Skeletal muscle tissue (tissue), 4 donors: ENCODE results near the gene MPIG6B. TPM values are rescaled to one million over a fixed set of nuclear protein-coding genes. Genes with fewer than 3 reads are reported as not detected.

ENCODE experiments used
- H3K27ac ChIP-seq: one replicate; pipeline ENCODE4 v1.7.0; 2013; ENCODE audit warnings: mild to moderate bottlenecking, low read depth, low read length, inconsistent platforms
- H3K27me3 ChIP-seq, 3 donors: one replicate each; pipeline ENCODE4 v1.7.0; 2013; ENCODE audit warnings: low read length in 3 of 3; ENCODE audit not compliant: control insufficient read depth in 3 of 3, insufficient read depth in 3 of 3
- H3K36me3 ChIP-seq, 3 donors: one replicate each; pipeline ENCODE4 v1.7.0; 2013; ENCODE audit warnings: low read length in 3 of 3; ENCODE audit not compliant: control insufficient read depth in 3 of 3, insufficient read depth in 3 of 3
- H3K4me1 ChIP-seq, 3 donors: one replicate each; pipeline ENCODE4 v1.7.0; 2013; ENCODE audit warnings: low read length in 3 of 3, mild to moderate bottlenecking in 3 of 3; ENCODE audit not compliant: control insufficient read depth in 3 of 3, insufficient read depth in 3 of 3
- H3K4me3 ChIP-seq, 3 donors: one replicate each; pipeline ENCODE4 v1.7.0; 2013; ENCODE audit warnings: low read length in 3 of 3
- H3K9ac ChIP-seq, 3 donors: one replicate each; pipeline ENCODE4 v1.7.0; 2013; ENCODE audit warnings: low read length in 3 of 3, mild to moderate bottlenecking in 3 of 3, moderate library complexity in 2 of 3, low read depth in 1 of 3
- H3K9me3 ChIP-seq, 3 donors: one replicate each; pipeline ENCODE4 v1.7.0; 2013; ENCODE audit warnings: low read length in 3 of 3; ENCODE audit not compliant: control insufficient read depth in 3 of 3
- total RNA-seq: library from RNA; depleted of rRNA; stranded (reverse); fragments of >200 nt; gene quantifications from one replicate; pipeline ENCODE4 v1.2.3, GENCODE V29; 2014
- donor health status: Osteomylitis.

The MPIG6B gene, protein sequence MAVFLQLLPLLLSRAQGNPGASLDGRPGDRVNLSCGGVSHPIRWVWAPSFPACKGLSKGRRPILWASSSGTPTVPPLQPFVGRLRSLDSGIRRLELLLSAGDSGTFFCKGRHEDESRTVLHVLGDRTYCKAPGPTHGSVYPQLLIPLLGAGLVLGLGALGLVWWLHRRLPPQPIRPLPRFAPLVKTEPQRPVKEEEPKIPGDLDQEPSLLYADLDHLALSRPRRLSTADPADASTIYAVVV
- 0.52 TPM for total RNA-seq

DNA sequence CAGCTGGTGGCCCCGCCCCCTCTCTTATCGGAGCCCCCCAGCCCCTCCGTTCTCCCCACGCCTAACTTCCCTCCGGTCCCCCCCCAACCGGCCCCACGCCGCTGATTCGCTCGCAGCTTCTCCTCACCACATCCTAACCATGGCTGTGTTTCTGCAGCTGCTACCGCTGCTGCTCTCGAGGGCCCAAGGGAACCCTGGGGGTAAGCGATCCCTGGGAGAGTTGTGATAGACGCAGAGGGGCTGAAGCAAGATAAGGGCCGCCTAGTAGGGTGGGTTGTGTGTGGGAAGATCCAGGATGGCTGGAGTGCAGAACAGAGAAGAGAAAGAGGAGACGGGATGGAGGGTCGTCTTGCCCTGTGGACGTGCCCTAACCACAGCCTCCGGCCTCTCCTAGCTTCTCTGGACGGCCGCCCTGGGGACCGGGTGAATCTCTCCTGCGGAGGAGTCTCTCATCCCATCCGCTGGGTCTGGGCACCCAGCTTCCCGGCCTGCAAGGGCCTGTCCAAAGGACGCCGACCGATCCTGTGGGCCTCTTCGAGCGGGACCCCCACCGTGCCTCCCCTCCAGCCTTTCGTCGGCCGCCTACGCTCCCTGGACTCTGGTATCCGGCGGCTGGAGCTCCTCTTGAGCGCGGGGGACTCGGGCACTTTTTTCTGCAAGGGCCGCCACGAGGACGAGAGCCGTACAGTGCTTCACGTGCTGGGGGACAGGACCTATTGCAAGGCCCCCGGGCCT is at the start of gene MPIG6B:
Gene MPIG6B, plus strand, starts transcription at position 129 of the 735 bp plus-strand sequence. Its CDS starts 11 bp downstream, at position 140.
- Histone ChIP-seq H3K36me3 (peaks cover 9 to 15% (median 10%) of the 10 kb centered on the region in 3 donors), H3K9ac (no peak within 1 kb of the TSS), H3K27me3 (no peaks in the 10 kb centered on the region), H3K9me3 (no peaks in the 10 kb centered on the region), H3K4me1 (peaks cover under 1 to 4% (median 4%) of the 10 kb centered on the region in 3 donors), H3K27ac (no peak within 1 kb of the TSS), H3K4me3 (no peak within 1 kb of the TSS)

DNA sequence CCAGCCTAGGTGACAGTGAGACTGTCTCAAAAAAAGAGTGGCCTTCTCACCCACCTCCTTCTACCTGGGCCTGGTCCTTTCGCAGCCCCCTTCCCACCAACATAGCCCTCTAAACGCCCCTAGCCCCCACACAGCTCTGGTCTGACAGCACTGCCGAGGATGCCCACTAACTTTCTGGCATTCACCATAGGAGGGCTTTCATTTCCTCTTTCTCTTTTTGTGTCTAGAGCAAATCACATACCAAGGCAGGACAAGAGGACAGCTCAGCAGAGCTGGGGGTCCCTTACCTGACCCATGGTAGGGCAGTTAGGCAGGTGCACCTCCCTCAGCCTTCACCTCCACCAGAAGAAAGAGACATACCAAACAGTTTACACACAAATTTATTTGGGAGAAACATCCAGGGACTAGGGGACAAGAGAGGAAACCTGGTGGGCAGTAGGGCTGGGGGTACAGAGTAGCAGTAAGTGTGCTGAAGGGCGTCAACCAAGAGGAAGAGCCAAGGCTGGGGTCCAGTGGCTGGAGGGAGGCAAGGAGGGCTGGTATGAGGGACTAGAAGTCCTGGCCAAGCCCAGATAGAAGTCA is 46.8 kb upstream of the MPIG6B start:
- Histone ChIP-seq H3K36me3 (peaks cover 16 to 25% (median 16%) of the 10 kb centered on the region in 3 donors), H3K27ac (no peak overlapping the region), H3K9me3 (no peaks in the 10 kb centered on the region), H3K4me1 (peaks cover 11 to 22% (median 16%) of the 10 kb centered on the region in 3 donors), H3K4me3 (no peak overlapping the region), H3K27me3 (no peaks in the 10 kb centered on the region), H3K9ac (no peak overlapping the region)

DNA sequence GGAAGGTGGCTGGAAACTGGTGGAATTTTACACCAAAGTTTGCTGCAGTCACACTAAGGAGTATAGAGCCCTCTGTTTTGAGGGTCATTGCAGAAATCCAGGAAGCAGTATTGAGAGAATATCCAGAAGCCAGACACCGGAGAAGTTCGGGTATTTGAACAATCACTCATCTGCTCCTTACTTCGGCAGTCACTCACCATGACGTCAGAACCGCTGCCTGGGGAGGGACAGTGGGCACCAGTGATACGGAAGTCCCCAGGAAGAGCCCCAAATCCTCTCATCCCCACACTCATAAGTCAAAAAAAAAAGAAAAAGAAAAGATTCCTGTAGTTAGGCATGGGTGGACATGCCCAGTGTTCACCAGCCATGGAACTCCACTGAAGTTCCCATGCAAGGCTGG is 46.3 kb upstream of the MPIG6B start:
- no peak overlapping the region for H3K4me3 ChIP-seq
- H3K27me3 ChIP-seq: no peaks in the 10 kb centered on the region
- H3K4me1 ChIP-seq: peaks cover 15 to 25% (median 18%) of the 10 kb centered on the region in 3 donors
- peaks cover 11 to 20% (median 11%) of the 10 kb centered on the region in 3 donors for H3K36me3 ChIP-seq
- H3K9ac ChIP-seq: no peak overlapping the region
- no peaks in the 10 kb centered on the region for H3K9me3 ChIP-seq
- H3K27ac ChIP-seq: no peak overlapping the region

DNA sequence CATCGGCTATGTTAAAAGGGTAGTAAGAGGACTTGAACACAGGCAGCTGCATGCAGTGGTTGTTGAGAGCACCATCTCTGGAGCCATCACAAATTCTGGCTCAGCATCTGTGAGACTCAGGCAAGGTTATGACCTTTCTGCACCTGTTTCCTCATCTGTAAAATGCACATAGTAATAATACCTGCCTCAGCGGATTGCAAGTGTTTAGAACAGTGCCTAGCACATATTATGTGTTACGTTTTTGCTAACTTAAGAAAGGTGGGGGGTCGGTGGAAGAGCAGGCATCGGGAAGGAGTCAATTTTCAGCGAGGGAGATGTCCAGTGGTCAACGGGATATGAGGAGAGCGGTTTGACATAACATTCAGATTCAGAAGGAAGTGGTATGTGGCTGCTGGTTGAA is 45.2 kb upstream of the MPIG6B start:
- H3K9ac ChIP-seq: no peak overlapping the region
- H3K36me3 ChIP-seq: peaks cover 4 to 12% (median 7%) of the 10 kb centered on the region in 3 donors
- H3K4me3 ChIP-seq: no peak overlapping the region
- no peak overlapping the region for H3K27ac ChIP-seq
- H3K4me1 ChIP-seq: peaks cover 15 to 25% (median 18%) of the 10 kb centered on the region in 3 donors
- no peaks in the 10 kb centered on the region for H3K27me3 ChIP-seq
- H3K9me3 ChIP-seq: no peaks in the 10 kb centered on the region

DNA sequence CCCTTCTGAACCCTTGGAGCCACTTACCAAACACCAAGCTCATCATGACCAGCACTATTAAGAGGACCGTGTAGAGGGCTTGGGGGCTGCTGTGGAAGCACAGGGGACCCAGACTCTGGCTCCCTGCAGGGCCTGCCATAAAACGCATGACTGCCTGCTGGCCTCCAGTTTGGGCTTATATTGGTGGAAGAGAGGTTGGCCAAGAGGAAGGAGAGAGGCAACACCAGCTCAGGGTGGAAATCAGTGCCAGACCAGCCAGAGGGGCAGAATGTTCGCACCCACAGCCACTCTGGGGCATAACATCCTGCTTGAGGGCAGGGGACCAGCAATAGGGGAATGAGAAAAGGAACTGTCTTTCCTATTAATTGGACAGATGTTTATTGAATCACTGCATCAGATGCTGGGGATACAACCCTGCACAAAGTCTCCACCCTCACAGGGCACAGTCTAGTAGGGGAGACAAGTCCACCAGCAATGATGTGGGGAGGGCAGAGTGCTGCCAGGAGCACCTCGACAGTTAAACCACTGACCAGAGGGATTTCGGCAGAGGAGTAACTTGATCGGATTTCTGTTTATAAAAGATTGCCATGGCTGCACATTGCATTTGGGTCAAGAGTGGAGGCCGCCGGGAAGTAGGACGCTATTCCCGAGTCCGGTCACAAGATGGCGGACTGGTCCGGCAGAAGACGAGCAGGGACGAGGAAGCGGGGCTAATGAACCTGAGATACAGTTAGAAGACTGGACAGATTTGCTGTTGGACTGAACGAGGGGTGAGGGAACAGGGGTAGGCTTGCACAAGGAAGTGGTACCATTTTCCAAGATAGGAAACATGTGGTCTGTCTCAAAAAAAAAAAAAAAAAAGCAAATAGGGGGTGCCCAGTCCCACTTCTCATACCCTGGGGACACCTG is 42.7 kb upstream of the MPIG6B start, which contains the start of gene LY6G5C:
Gene LY6G5C, minus strand, starts transcription at position 842 of the 909 bp plus-strand sequence. Its CDS starts 694 bp downstream, at position 148.
- peak within 1 kb of the TSS; percentile 59 for H3K27ac ChIP-seq
- peaks cover 15 to 25% (median 18%) of the 10 kb centered on the region in 3 donors for H3K4me1 ChIP-seq
- peak within 1 kb of the TSS; percentile 74 to 81 (median 81) for H3K4me3 ChIP-seq
- peak within 1 kb of the TSS; percentile 74 to 80 (median 78) for H3K9ac ChIP-seq
- H3K36me3 ChIP-seq: peaks cover 1 to 6% (median 4%) of the 10 kb centered on the region in 3 donors
- H3K27me3 ChIP-seq: no peaks in the 10 kb centered on the region
- no peaks in the 10 kb centered on the region for H3K9me3 ChIP-seq

DNA sequence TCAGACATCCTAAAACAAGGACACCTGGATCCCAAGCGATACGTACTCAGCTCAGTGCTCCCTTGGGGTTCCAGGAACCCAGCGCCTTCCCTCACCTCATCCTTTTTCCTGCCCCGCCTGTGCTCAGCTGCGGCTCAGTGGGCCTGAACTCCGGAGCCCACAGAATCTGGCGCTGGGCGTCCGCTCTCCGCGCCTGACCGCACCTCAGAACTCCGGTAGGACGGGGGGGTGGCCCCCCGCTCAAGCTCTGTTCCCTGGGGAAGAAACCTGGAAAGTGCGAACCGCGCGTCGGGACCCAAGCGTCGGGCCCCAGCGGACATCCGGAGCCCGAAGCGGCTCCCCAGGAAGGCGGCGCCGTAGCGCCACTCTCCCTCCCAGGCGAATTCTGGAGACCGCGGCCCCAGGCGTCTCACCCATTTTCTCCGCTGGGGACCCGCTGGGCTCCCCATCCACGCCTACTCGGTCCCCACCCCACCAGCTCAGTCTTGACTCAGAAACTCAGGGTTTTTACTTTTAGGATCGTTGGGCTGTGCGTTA is 42.0 kb upstream of the MPIG6B start:
- Histone ChIP-seq H3K9me3 (no peaks in the 10 kb centered on the region), H3K36me3 (peaks cover 2 to 11% (median 7%) of the 10 kb centered on the region in 3 donors), H3K27me3 (no peaks in the 10 kb centered on the region), H3K4me3 (peak overlapping the region; percentile 74 to 81 (median 81)), H3K27ac (peak overlapping the region; percentile 59), H3K4me1 (peaks cover 15 to 25% (median 18%) of the 10 kb centered on the region in 3 donors), H3K9ac (peak overlapping the region; percentile 74 to 80 (median 78))

DNA sequence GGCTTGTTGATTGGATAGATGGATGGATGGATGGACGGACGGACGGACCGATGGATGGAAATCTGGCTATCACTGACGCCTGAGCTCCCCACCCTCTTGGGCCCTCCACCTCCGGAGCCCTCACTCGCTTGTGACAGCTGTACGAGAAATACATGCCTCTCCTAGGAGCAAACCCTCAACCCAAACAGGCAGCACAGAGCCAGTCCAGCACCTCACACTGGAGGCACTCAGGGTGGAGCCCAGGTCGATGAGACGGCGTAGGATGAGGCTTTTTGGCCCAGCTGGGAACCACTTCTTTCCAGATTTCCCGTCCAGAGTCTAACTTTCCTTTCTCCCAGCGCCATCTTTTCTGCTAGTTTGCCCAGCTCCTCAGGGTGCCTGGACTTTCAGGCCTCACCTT is 39.6 kb upstream of the MPIG6B start:
- Histone ChIP-seq H3K9ac (no peak overlapping the region), H3K4me3 (no peak overlapping the region), H3K27me3 (no peaks in the 10 kb centered on the region), H3K9me3 (no peaks in the 10 kb centered on the region), H3K4me1 (peaks cover 15 to 25% (median 18%) of the 10 kb centered on the region in 3 donors), H3K36me3 (peaks cover 26 to 33% (median 29%) of the 10 kb centered on the region in 3 donors), H3K27ac (no peak overlapping the region)

DNA sequence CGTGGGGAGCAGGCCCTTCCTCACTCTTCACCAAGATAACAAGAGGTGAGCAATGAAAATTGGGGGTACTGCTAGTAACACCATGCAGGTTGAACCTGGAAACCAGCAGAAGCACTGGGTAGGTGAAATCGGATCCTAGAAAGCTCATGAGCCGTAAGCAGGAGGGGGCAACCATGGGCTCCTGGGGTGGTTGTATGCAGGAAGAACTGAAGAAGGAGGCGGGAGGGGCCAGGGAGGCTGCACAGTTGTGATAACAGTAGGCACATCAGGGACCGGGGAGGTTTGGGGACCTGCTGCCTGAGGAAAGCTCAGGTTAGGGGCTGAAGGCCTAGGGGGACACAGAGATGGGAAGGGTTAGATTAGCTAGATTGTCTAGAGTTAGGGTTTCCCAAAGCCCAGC is 36.7 kb upstream of the MPIG6B start:
- peaks cover 53 to 62% (median 56%) of the 10 kb centered on the region in 3 donors for H3K36me3 ChIP-seq

DNA sequence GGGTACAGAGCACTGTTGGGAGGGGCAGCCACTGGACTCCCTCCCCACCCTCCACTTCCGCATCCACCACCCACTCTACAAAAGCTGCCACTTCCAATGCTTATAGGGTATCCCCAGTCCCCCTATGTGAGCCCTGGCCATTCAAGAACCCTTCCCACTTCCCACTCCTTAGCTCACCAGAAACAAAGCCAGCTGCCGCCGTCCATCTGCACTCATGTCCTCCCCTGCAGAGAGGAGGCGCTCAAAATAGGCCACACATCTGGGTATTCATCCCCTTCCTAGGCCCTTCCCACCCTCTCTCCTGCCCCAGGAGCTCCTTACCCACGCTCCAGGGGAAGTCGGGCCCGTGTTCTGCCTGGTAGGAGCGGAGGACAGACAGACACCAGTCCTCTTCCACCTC is 35.9 kb upstream of the MPIG6B start:
- Histone ChIP-seq H3K9ac (peak overlapping the region in 1 of 3 donors; percentile 16), H3K27ac (no peak overlapping the region), H3K9me3 (no peaks in the 10 kb centered on the region), H3K4me3 (no peak overlapping the region), H3K27me3 (no peaks in the 10 kb centered on the region), H3K36me3 (peaks cover 61 to 69% (median 61%) of the 10 kb centered on the region in 3 donors), H3K4me1 (no peaks in the 10 kb centered on the region)

More for the DNA sequence above, 36.7 kb upstream of the MPIG6B start:
- Histone ChIP-seq H3K27ac (no peak overlapping the region), H3K27me3 (no peaks in the 10 kb centered on the region), H3K9ac (no peak overlapping the region), H3K9me3 (no peaks in the 10 kb centered on the region), H3K4me3 (no peak overlapping the region), H3K4me1 (peaks cover 2 to 4% (median 2%) of the 10 kb centered on the region in 3 donors)
